B cell (primary cell): ENCODE measurements around the gene TMEM138. TPM values are rescaled to one million over a fixed set of nuclear protein-coding genes. Genes with fewer than 3 reads are reported as not detected.

Experiments used
- ATAC-seq: fragments of 200-7000 bp; cut with Tn5 transposase; one replicate; pipeline ENCODE4 v1.10.0; 2021; ENCODE audit warnings: low read depth, mild to moderate bottlenecking, moderate number of reproducible peaks, moderate library complexity
- CTCF ChIA-PET: fragments of 350-600 bp; sonication (Branson Sonifier 250); formaldehyde crosslinking; loops from one replicate; lab custom pipeline; 2021; ENCODE audit warnings: antibody characterized with exemption, inconsistent platforms; lab: Charles Lee
- POLR2A ChIA-PET: fragments of 350-600 bp; sonication (Branson Sonifier 250); formaldehyde crosslinking; loops from one replicate; lab custom pipeline; 2021; ENCODE audit warnings: antibody characterized with exemption; lab: Charles Lee
- DNase-seq: peaks from one replicate; pipeline ENCODE4 v3.0.0; 2013
- H2AFZ ChIP-seq: 2 replicates; pipeline ENCODE4 v1.6.1; 2012; ENCODE audit warnings: mild to moderate bottlenecking, low read depth, low read length; ENCODE audit not compliant: insufficient read depth, poor library complexity, severe bottlenecking
- H3K27ac ChIP-seq, 2 donors: 1 replicate in 1 of 2; 2 replicates in 1 of 2; pipeline ENCODE4 v1.5.1; 2012 to 2013; ENCODE audit warnings: low read length in 2 of 2, mild to moderate bottlenecking in 2 of 2, moderate library complexity in 1 of 2
- H3K27me3 ChIP-seq, 4 experiments: fragments of 200-600 bp in 1 of 4; sonication (generic) in 1 of 4; replicated peaks in 1 of 4; 1 replicate in 2 of 4; 2 replicates in 2 of 4; pipeline versions ENCODE4 v1.6.1 to v1.7.0; 2013 to 2016; ENCODE audit warnings: low read length in 3 of 4, mild to moderate bottlenecking in 2 of 4, mixed read lengths in 1 of 4, moderate library complexity in 1 of 4; ENCODE audit not compliant: insufficient read depth in 4 of 4, control insufficient read depth in 3 of 4; ENCODE audit errors: control extremely low read depth in 1 of 4
- H3K36me3 ChIP-seq, 2 experiments: replicated peaks in 1 of 2; 1 replicate in 1 of 2; 2 replicates in 1 of 2; pipeline versions ENCODE4 v1.6.1 to v1.7.1; 2013; ENCODE audit warnings: low read length in 1 of 2; ENCODE audit not compliant: insufficient read depth in 2 of 2, control insufficient read depth in 1 of 2; ENCODE audit errors: control extremely low read depth in 1 of 2, extremely low read depth in 1 of 2
- H3K4me1 ChIP-seq, 2 donors: fragments of 200-600 bp in 1 of 2; sonication (generic) in 1 of 2; 1 replicate in 1 of 2; 2 replicates in 1 of 2; pipeline versions ENCODE4 v1.5.1 to v1.6.1; 2013 to 2017; ENCODE audit warnings: low read length in 2 of 2; ENCODE audit not compliant: control insufficient read depth in 2 of 2, insufficient read depth in 2 of 2
- H3K4me2 ChIP-seq: replicated peaks from 2 replicates; pipeline ENCODE3; 2012; ENCODE audit warnings: mild to moderate bottlenecking, low read depth, low read length; ENCODE audit not compliant: poor library complexity, severe bottlenecking
- H3K4me3 ChIP-seq, 5 experiments: fragments of 200-600 bp in 1 of 5; sonication (generic) in 1 of 5; 1 replicate in 3 of 5; 2 replicates in 2 of 5; pipeline versions ENCODE4 v1.5.1 to v1.7.0; 2011 to 2016; ENCODE audit warnings: low read length in 4 of 5, mild to moderate bottlenecking in 4 of 5, low read depth in 2 of 5, control low read depth in 1 of 5, moderate library complexity in 1 of 5; ENCODE audit not compliant: insufficient read depth in 1 of 5; ENCODE audit errors: control extremely low read depth in 1 of 5, extremely low read depth in 1 of 5
- H3K79me2 ChIP-seq: fragments of 200-600 bp; sonication (generic); one replicate; pipeline ENCODE4 v1.6.0; 2016; ENCODE audit warnings: low read length; ENCODE audit not compliant: control insufficient read depth, insufficient read depth
- H3K9ac ChIP-seq: fragments of 200-600 bp; sonication (generic); 2 replicates; pipeline ENCODE4 v1.6.1; 2017; ENCODE audit warnings: mild to moderate bottlenecking, low read length, moderate library complexity
- H3K9me3 ChIP-seq, 3 donors: one replicate each; pipeline versions ENCODE4 v1.6.1 to v1.7.1; 2013; ENCODE audit warnings: low read length in 2 of 3; ENCODE audit not compliant: control insufficient read depth in 2 of 3, insufficient read depth in 1 of 3; ENCODE audit errors: control extremely low read depth in 1 of 3
- H4K20me1 ChIP-seq: 2 replicates; pipeline ENCODE4 v1.6.0; 2012; ENCODE audit warnings: mild to moderate bottlenecking, low read length; ENCODE audit not compliant: insufficient read depth, control insufficient read depth, poor library complexity, severe bottlenecking
- H3K27ac Mint-ChIP-seq: one replicate; pipeline ENCODE4 v1.8.0; 2021; ENCODE audit warnings: mixed read lengths
- H3K27me3 Mint-ChIP-seq: one replicate; pipeline ENCODE4 v1.8.0; 2021; ENCODE audit warnings: mixed read lengths
- H3K4me1 Mint-ChIP-seq: one replicate; pipeline ENCODE4 v1.8.0; 2021; ENCODE audit warnings: mixed read lengths
- H3K4me3 Mint-ChIP-seq: one replicate; pipeline ENCODE4 v1.8.0; 2021; ENCODE audit warnings: mixed read lengths
- H3K9me3 Mint-ChIP-seq: one replicate; pipeline ENCODE4 v1.8.0; 2022; ENCODE audit warnings: mixed read lengths; ENCODE audit not compliant: insufficient read depth
- CTCF ChIP-seq: fragments of 200-600 bp; IDR thresholded peaks from one replicate; pipeline ENCODE4 v1.8.0; 2022; ENCODE audit warnings: antibody characterized with exemption, mild to moderate bottlenecking
- EZH2 ChIP-seq: IDR thresholded peaks from 2 replicates; pipeline ENCODE4 v1.6.1; 2012; ENCODE audit warnings: borderline replicate concordance, low read depth, mild to moderate bottlenecking, moderate library complexity, low read length; ENCODE audit not compliant: insufficient read depth, poor library complexity, severe bottlenecking
- WGBS: methylation state at CpG from one replicate; pipeline ENCODE4 v1.1.5; 2013; ENCODE audit warnings: missing lambda C conversion rate; ENCODE audit not compliant: insufficient coverage; 5-methylcytosine and 5-hydroxymethylcytosine counted together
- intact Hi-C: fragments of 100-400 bp; cut with micrococcal nuclease; formaldehyde crosslinking; loops from one replicate; pipeline ENCODE4 v1.10.0; 2022
- polyA plus RNA-seq: library from polyadenylated mRNA; depleted of rRNA; stranded (reverse); fragments of >200 nt; gene quantifications from 2 replicates; pipeline ENCODE4 v1.2.3, GENCODE V29; 2012
- total RNA-seq, 2 donors: library from RNA; stranded (reverse); fragments of 120-200 nt in 1 of 2; gene quantifications; 1 replicate in 1 of 2; 2 replicates in 1 of 2; pipeline versions ENCODE4 v1.2.3 to v1.2.4, GENCODE V29; 2013 to 2022

Gene TMEM138
- total and polyA plus RNA-seq, 2 donors (not counting 1 experiment from before 2014, with no cell fraction given), result 66.6 to 84.3 TPM

- H3K9me3 ChIP-seq, result no peaks in the 10 kb centered on the region
- Mint-ChIP-seq H3K27ac (peak overlapping the region; percentile 80), H3K9me3 (no peaks in the 10 kb centered on the region), H3K4me1 (peaks cover 65% of the 10 kb centered on the region), H3K27me3 (no peaks in the 10 kb centered on the region), H3K4me3 (peak overlapping the region; percentile 98)
- under 1% methylated on average over 21 of the region's 24 CpGs for WGBS
- intact Hi-C loops, result loop anchor here (5.0 kb wide), 2 partner anchors 170 to 490 kb away; partner anchors contain the start of genes CCDC86 and VPS37C
- peaks cover 30 to 35% of the 10 kb centered on the region in 2 donors for H3K4me1 ChIP-seq
- peak overlapping the region; percentile 82 for H3K9ac ChIP-seq
- ChIA-PET POLR2A (interaction anchor here (0.6 to 1.3 kb wide), 3 partner anchors 28 to 42 kb away, joined by 3 to 6 read pairs (median 4); partner anchors contain the start of genes CYB561A3 and TMEM138), CTCF (interaction anchor here (1.4 to 11.2 kb wide), 4 partner anchors 30 to 61 kb away, joined by 4 to 649 read pairs (median 20); partner anchors contain the start of genes CYB561A3 and TMEM138)
- peak overlapping the region; percentile 55 to 97 (median 84) for H3K4me3 ChIP-seq
- peaks cover 10 to 22% of the 10 kb centered on the region in 2 experiments for H3K36me3 ChIP-seq
- ATAC-seq (no peak), DNase-seq (no peak)
- H3K27me3 ChIP-seq, result no peaks in the 10 kb centered on the region
- peaks cover 35% of the 10 kb centered on the region for H4K20me1 ChIP-seq
- H3K27ac ChIP-seq, result peak overlapping the region; percentile 46 to 88
- TF ChIP-seq CTCF (no peak), EZH2 (no peak)
- peak overlapping the region; percentile 86 for H2AFZ ChIP-seq
- peaks cover 63% of the 10 kb centered on the region for H3K79me2 ChIP-seq
- peak overlapping the region; percentile 88 for H3K4me2 ChIP-seq
These were observed 29.8 kb upstream of the TMEM138 start for GRCh38 chr11:61332281-61332796.
